SU-DHL-6 (cell line): Measurements from ENCODE around the gene USP17L22.
"Not testable (repeated sequence)": the region's sequence is repeated elsewhere in the genome, so short reads cannot be mapped to it uniquely, and the experiment has no call there.

Experiments used
- CTCF ChIP-seq: fragments of 200-600 bp; sonication (generic); IDR thresholded peaks from one replicate; pipeline ENCODE4 v1.5.1; 2017; ENCODE audit warnings: antibody characterized with exemption, mild to moderate bottlenecking, low read length, moderate library complexity; ENCODE audit not compliant: insufficient read depth, poor library complexity, severe bottlenecking
- EZH2phosphoT487 ChIP-seq: fragments of 200-600 bp; sonication (generic), shearing (Covaris generic); conservative IDR thresholded peaks from 2 replicates; pipeline ENCODE4 v1.6.1; 2018; ENCODE audit warnings: mild to moderate bottlenecking, antibody characterized with exemption, low read length, moderate library complexity, mixed read lengths

GRCh38 chr4:9243579-9243978, 23.8 kb upstream of the USP17L22 start, which contains the start of gene USP17L17:
- not testable (repeated sequence) for TF ChIP-seq CTCF, EZH2phosphoT487
